ENCODE data around the gene EAPP. TPM values are rescaled to one million over a fixed set of nuclear protein-coding genes. Genes with fewer than 3 reads are reported as not detected.
"Not testable (repeated sequence)": the region's sequence is repeated elsewhere in the genome, so short reads cannot be mapped to it uniquely, and the experiment has no call there.

Gene EAPP
- total and polyA plus RNA-seq, 2 of the 4 experiments (the other 2 are of a cell fraction), result 29.9 to 32.3 TPM

DNA sequence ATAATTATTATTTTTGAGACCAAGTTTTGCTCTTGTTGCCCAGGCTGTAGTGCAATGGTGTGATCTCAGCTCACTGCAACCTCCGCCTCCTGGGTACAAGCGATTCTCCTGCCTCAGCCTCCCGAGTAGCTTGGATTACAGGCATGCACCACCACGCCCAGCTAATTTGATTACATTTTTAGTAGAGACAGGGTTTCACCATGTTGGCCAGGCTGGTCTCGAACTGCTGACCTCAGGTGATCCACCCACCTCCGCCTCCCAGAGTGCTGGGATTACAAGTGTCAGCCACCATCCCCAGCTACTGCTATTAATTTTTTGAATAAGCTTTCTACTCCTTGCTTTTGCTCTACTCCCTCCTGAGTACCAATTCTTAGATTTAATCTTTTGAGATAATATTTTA lies 18.4 kb downstream of the EAPP start:
- DNase-seq; H4K20me1 ChIP-seq (ENCODE audit: insufficient read depth, low read length); H3K4me1 ChIP-seq (ENCODE audit: control insufficient read depth, insufficient read depth, low read length); ATAC-seq (ENCODE audit: low read depth); H3K79me1 ChIP-seq (ENCODE audit: low read depth in 1 of 2, low read length in 2 of 2); H2BK5ac ChIP-seq (ENCODE audit: low read depth, low read length, poor library complexity, severe bottlenecking); H2AK9ac ChIP-seq (replicated peaks; ENCODE audit: low read depth, low read length, poor library complexity); H4K5ac ChIP-seq (ENCODE audit: low read depth, low read length); H3K14ac ChIP-seq (replicated peaks; ENCODE audit: low read depth, low read length); H3K9me1 ChIP-seq (ENCODE audit: insufficient read depth, low read length); H3K4me2 ChIP-seq (ENCODE audit: low read depth, low read length); BruUV-seq (replicated peaks); in situ Hi-C loops (cut with MboI; ENCODE audit: low sequenced_read_pairs); H2AFZ ChIP-seq (replicated peaks; ENCODE audit: low read length, poor library complexity); H3K18ac ChIP-seq (ENCODE audit: low read depth, low read length); H3K27ac ChIP-seq (ENCODE audit: insufficient read depth, low read length); H4K91ac ChIP-seq (ENCODE audit: insufficient read depth, low read depth, low read length); dilution Hi-C loops (cut with HindIII; ENCODE audit: low sequenced_read_pairs, unreplicated experiment); H2AK5ac ChIP-seq (ENCODE audit: low read depth, low read length); H3K4me3 ChIP-seq (ENCODE audit: insufficient read depth, low read depth, low read length); H4K8ac ChIP-seq (ENCODE audit: low read depth in 2 of 2, low read length in 2 of 2); H3K9ac ChIP-seq (ENCODE audit: low read depth, low read length); H3K4ac ChIP-seq (ENCODE audit: low read depth, low read length); intact Hi-C loops (cut with micrococcal nuclease); H3K9me3 ChIP-seq (ENCODE audit: control insufficient read depth, insufficient read depth, low read length); H2BK15ac ChIP-seq (ENCODE audit: low read depth, low read length); POLR2A ChIA-PET (ENCODE audit: unreplicated experiment); H3K23ac ChIP-seq (ENCODE audit: low read depth, low read length); H2BK20ac ChIP-seq (ENCODE audit: low read depth, low read length); H2BK120ac ChIP-seq (ENCODE audit: low read depth, low read length); H3K27me3 ChIP-seq (ENCODE audit: control insufficient read depth, insufficient read depth, low read length); H3K56ac ChIP-seq (ENCODE audit: extremely low read depth, insufficient read depth, low read length): not testable (repeated sequence)
- H3K36me3 ChIP-seq (ENCODE audit: control insufficient read depth, insufficient read depth, low read length), result peaks cover 37% of the 10 kb centered on the region
- CTCF ChIA-PET, result interaction anchor here (0.6 kb wide), 2 partner anchors 9 to 385 kb away, joined by 3 to 4 read pairs; no protein-coding TSS in a partner anchor
- WGBS, 2 experiments (ENCODE audit: extremely low coverage in 2 of 2, insufficient read length in 1 of 2), result 95% methylated on average over 4 of the region's 6 CpGs; no CpG with 5 or more reads in 1 of the 2 experiments

DNA sequence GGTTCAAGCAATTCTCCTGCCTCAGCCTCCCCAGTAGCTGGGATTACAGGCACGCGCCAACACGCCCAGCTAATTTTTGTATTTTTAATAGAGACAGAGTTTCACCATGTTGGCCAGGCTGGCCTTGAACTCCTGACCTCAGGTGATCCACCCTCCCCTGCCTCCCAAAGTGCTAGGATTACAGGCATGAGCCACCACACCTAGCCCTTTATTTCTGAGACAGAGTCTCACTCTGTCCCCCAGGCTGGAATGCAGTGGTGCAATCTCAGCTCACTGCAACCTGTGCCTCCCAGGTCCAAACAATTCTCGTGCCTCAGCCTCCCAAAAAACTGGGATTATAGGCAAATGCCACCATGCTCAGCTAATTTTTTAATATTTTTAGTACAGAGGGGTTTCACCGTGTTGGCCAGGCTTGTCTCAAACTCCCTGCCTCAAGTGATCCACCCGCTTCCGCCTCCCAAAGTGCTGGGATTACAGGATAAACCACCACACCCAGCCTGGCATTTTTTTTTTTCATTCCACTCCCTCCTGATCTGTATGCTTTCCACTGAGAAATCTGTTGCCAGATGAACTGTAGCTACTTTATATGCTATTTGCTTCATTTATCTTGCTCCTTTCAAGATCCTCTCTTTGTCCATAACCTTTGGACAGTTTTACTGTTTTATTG lies 19.1 kb downstream of the EAPP start:
- H3K27ac ChIP-seq (ENCODE audit: insufficient read depth, low read length); H2BK20ac ChIP-seq (ENCODE audit: low read depth, low read length); ATAC-seq (ENCODE audit: low read depth); H3K9me3 ChIP-seq (ENCODE audit: control insufficient read depth, insufficient read depth, low read length); H2BK120ac ChIP-seq (ENCODE audit: low read depth, low read length); POLR2A ChIA-PET (ENCODE audit: unreplicated experiment); H3K18ac ChIP-seq (ENCODE audit: low read depth, low read length); H2BK5ac ChIP-seq (ENCODE audit: low read depth, low read length, poor library complexity, severe bottlenecking); H4K5ac ChIP-seq (ENCODE audit: low read depth, low read length); H4K8ac ChIP-seq (ENCODE audit: low read depth in 2 of 2, low read length in 2 of 2); H4K20me1 ChIP-seq (ENCODE audit: insufficient read depth, low read length); H2AFZ ChIP-seq (replicated peaks; ENCODE audit: low read length, poor library complexity); H3K56ac ChIP-seq (ENCODE audit: extremely low read depth, insufficient read depth, low read length); BruUV-seq (replicated peaks); H3K23ac ChIP-seq (ENCODE audit: low read depth, low read length); H2BK15ac ChIP-seq (ENCODE audit: low read depth, low read length); H3K4me3 ChIP-seq (ENCODE audit: insufficient read depth, low read depth, low read length); intact Hi-C loops (cut with micrococcal nuclease); dilution Hi-C loops (cut with HindIII; ENCODE audit: low sequenced_read_pairs, unreplicated experiment); H3K9me1 ChIP-seq (ENCODE audit: insufficient read depth, low read length); H3K9ac ChIP-seq (ENCODE audit: low read depth, low read length); H3K4me2 ChIP-seq (ENCODE audit: low read depth, low read length); H3K27me3 ChIP-seq (ENCODE audit: control insufficient read depth, insufficient read depth, low read length); DNase-seq; H3K4me1 ChIP-seq (ENCODE audit: control insufficient read depth, insufficient read depth, low read length); H4K91ac ChIP-seq (ENCODE audit: insufficient read depth, low read depth, low read length); H2AK5ac ChIP-seq (ENCODE audit: low read depth, low read length); H3K14ac ChIP-seq (replicated peaks; ENCODE audit: low read depth, low read length); in situ Hi-C loops (cut with MboI; ENCODE audit: low sequenced_read_pairs); H3K4ac ChIP-seq (ENCODE audit: low read depth, low read length); H2AK9ac ChIP-seq (replicated peaks; ENCODE audit: low read depth, low read length, poor library complexity); H3K79me1 ChIP-seq (ENCODE audit: low read depth in 1 of 2, low read length in 2 of 2): not testable (repeated sequence)
- CTCF ChIA-PET, result interaction anchor here (0.6 kb wide), 1 partner anchor 10 kb away, joined by 3 read pairs; no protein-coding TSS in a partner anchor
- WGBS, 2 experiments (ENCODE audit: extremely low coverage in 2 of 2, insufficient read length in 1 of 2), result no CpG with 5 or more reads among the region's 7 CpGs
- H3K36me3 ChIP-seq (ENCODE audit: control insufficient read depth, insufficient read depth, low read length), result peaks cover 36% of the 10 kb centered on the region

Data from IMR-90 (cell line).